DND-41 (cell line): ENCODE data around the gene POMT2.

Source experiments
- EZH2 ChIP-seq: IDR thresholded peaks from 3 replicates; pipeline ENCODE4 v1.6.1; 2012; ENCODE audit warnings: borderline replicate concordance, low read depth, mild to moderate bottlenecking, moderate library complexity, low read length, inconsistent platforms; ENCODE audit not compliant: severe bottlenecking
- TF ChIP-seq, protein P1 (sequence below): IDR thresholded peaks from 2 replicates; pipeline ENCODE4 v1.5.1; 2012; ENCODE audit warnings: borderline replicate concordance, low read length, moderate library complexity, mild to moderate bottlenecking; ENCODE audit not compliant: poor library complexity, severe bottlenecking; ENCODE audit errors: extremely low read depth

DNA sequence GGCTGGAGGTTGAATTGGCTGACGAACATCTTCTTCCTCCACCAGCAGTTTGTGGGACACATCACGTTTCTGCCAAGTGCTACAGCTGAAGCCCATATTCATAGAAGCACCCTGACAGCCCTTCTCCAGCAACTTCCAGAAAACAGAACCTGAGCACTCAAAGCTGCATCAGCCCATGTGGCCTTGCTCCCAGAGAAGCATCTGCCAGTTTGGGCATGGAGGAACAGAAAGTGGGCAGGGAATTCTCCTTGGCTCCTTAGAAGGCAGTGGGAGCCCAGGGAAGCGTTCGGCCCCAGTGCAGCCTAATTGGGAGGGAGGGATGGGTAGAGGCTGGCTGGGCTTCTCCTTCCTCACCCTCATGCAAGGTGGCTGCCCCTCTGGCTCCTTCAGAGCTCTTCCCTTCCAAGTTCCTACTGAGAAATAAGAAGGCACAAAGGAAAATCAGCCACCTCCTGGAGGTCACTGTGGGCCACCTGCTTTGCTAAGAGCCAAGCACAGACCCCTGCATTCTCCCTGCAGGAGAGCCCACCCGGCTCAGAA, 45.6 kb downstream of the POMT2 start:
- TF ChIP-seq, protein P1, sequence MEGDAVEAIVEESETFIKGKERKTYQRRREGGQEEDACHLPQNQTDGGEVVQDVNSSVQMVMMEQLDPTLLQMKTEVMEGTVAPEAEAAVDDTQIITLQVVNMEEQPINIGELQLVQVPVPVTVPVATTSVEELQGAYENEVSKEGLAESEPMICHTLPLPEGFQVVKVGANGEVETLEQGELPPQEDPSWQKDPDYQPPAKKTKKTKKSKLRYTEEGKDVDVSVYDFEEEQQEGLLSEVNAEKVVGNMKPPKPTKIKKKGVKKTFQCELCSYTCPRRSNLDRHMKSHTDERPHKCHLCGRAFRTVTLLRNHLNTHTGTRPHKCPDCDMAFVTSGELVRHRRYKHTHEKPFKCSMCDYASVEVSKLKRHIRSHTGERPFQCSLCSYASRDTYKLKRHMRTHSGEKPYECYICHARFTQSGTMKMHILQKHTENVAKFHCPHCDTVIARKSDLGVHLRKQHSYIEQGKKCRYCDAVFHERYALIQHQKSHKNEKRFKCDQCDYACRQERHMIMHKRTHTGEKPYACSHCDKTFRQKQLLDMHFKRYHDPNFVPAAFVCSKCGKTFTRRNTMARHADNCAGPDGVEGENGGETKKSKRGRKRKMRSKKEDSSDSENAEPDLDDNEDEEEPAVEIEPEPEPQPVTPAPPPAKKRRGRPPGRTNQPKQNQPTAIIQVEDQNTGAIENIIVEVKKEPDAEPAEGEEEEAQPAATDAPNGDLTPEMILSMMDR, result no peak
- no peak for TF ChIP-seq EZH2
